SH-SY5Y (cell line): Measurements from ENCODE around the gene SEMA3C.

Experiments
- GATA2 ChIP-seq: IDR thresholded peaks from 2 replicates; pipeline ENCODE4 v1.6.1; 2011; ENCODE audit warnings: mild to moderate bottlenecking, low read depth, low read length
- GATA3 ChIP-seq: IDR thresholded peaks from 2 replicates; pipeline ENCODE4 v1.6.1; 2011; ENCODE audit warnings: low read depth, mild to moderate bottlenecking, low read length, moderate library complexity

- TF ChIP-seq GATA2 (no peak), GATA3 (no peak)
These were observed 103.1 kb downstream of the SEMA3C start for GRCh38 chr7:80815733-80816132.
